IMR-90 (cell line): Measurements from ENCODE around the gene GP1BA. TPM values are rescaled to one million over a fixed set of nuclear protein-coding genes. Genes with fewer than 3 reads are reported as not detected.

ENCODE experiments used
- ATAC-seq: fragments of 200-7000 bp; cut with Tn5 transposase; 2 replicates; pipeline ENCODE4 v1.9.1; 2020; ENCODE audit warnings: low read depth, mild to moderate bottlenecking, moderate library complexity
- BruUV-seq: library from RNA; stranded (reverse); fragments of 400-500 nt; replicated peaks from 2 replicates; lab custom pipeline; 2021; lab: Mats Ljungman, UMichigan
- CTCF ChIA-PET: fragments of 300-600 bp; formaldehyde crosslinking; extraction: SDS; loops from one replicate; lab custom pipeline; 2021; ENCODE audit warnings: antibody characterized with exemption; lab: Yijun Ruan, JAX
- POLR2A ChIA-PET: fragments of 300-600 bp; sonication (Branson Sonifier 250); formaldehyde crosslinking; loops from one replicate; lab custom pipeline; 2022; ENCODE audit warnings: antibody characterized with exemption; ENCODE audit not compliant: unreplicated experiment; lab: Charles Lee
- DNase-seq: peaks from one replicate; pipeline ENCODE4 v3.0.0; 2013
- H2AFZ ChIP-seq: replicated peaks from 2 replicates; pipeline ENCODE3; 2013; ENCODE audit warnings: low read length, mild to moderate bottlenecking; ENCODE audit not compliant: poor library complexity
- H2AK5ac ChIP-seq: 2 replicates; pipeline ENCODE4 v1.6.1; 2013; ENCODE audit warnings: low read depth, low read length, inconsistent platforms
- H2AK9ac ChIP-seq: replicated peaks from 2 replicates; pipeline ENCODE3; 2013; ENCODE audit warnings: mild to moderate bottlenecking, low read depth, low read length, moderate library complexity; ENCODE audit not compliant: poor library complexity
- H2BK120ac ChIP-seq: 2 replicates; pipeline ENCODE4 v1.6.1; 2013; ENCODE audit warnings: low read depth, low read length, inconsistent platforms
- H2BK15ac ChIP-seq: 3 replicates; pipeline ENCODE4 v1.6.1; 2013; ENCODE audit warnings: low read depth, low read length, inconsistent platforms
- H2BK20ac ChIP-seq: 2 replicates; pipeline ENCODE4 v1.6.1; 2013; ENCODE audit warnings: low read depth, mild to moderate bottlenecking, inconsistent platforms, low read length, moderate library complexity
- H2BK5ac ChIP-seq: 2 replicates; pipeline ENCODE4 v1.6.1; 2013; ENCODE audit warnings: mild to moderate bottlenecking, low read depth, low read length, inconsistent platforms; ENCODE audit not compliant: poor library complexity, severe bottlenecking
- H3K14ac ChIP-seq: replicated peaks from 2 replicates; pipeline ENCODE4 v1.6.1; 2013; ENCODE audit warnings: low read depth, low read length, inconsistent platforms
- H3K18ac ChIP-seq: 2 replicates; pipeline ENCODE4 v1.6.1; 2013; ENCODE audit warnings: low read depth, low read length, control low read depth
- H3K23ac ChIP-seq: 2 replicates; pipeline ENCODE4 v1.6.1; 2013; ENCODE audit warnings: low read depth, low read length, inconsistent platforms
- H3K27ac ChIP-seq: 2 replicates; pipeline ENCODE4 v1.5.1; 2013; ENCODE audit warnings: mild to moderate bottlenecking, control low read depth, low read length; ENCODE audit not compliant: insufficient read depth
- H3K27me3 ChIP-seq: 2 replicates; pipeline ENCODE4 v1.6.1; 2013; ENCODE audit warnings: low read length; ENCODE audit not compliant: control insufficient read depth, insufficient read depth
- H3K36me3 ChIP-seq: 2 replicates; pipeline ENCODE4 v1.6.1; 2013; ENCODE audit warnings: low read length, mixed read lengths; ENCODE audit not compliant: control insufficient read depth, insufficient read depth
- H3K4ac ChIP-seq: 2 replicates; pipeline ENCODE4 v1.6.1; 2013; ENCODE audit warnings: low read depth, low read length, inconsistent platforms
- H3K4me1 ChIP-seq: 2 replicates; pipeline ENCODE4 v1.6.1; 2013; ENCODE audit warnings: low read length, mixed read lengths; ENCODE audit not compliant: control insufficient read depth, insufficient read depth
- H3K4me2 ChIP-seq: 2 replicates; pipeline ENCODE4 v1.6.1; 2013; ENCODE audit warnings: low read depth, mild to moderate bottlenecking, control low read depth, low read length, moderate library complexity
- H3K4me3 ChIP-seq: 2 replicates; pipeline ENCODE4 v1.5.1; 2013; ENCODE audit warnings: low read depth, mild to moderate bottlenecking, control low read depth, low read length, moderate library complexity; ENCODE audit not compliant: insufficient read depth
- H3K56ac ChIP-seq: 2 replicates; pipeline ENCODE4 v1.6.1; 2013; ENCODE audit warnings: low read length, inconsistent platforms; ENCODE audit not compliant: insufficient read depth; ENCODE audit errors: extremely low read depth
- H3K79me1 ChIP-seq, 2 experiments: 2 replicates each; pipeline ENCODE4 v1.6.1; 2013; ENCODE audit warnings: low read length in 2 of 2, inconsistent platforms in 1 of 2, low read depth in 1 of 2
- H3K9ac ChIP-seq: 2 replicates; pipeline ENCODE4 v1.6.1; 2013; ENCODE audit warnings: low read depth, low read length, control low read depth
- H3K9me1 ChIP-seq: 2 replicates; pipeline ENCODE4 v1.6.1; 2013; ENCODE audit warnings: low read length, inconsistent platforms; ENCODE audit not compliant: insufficient read depth
- H3K9me3 ChIP-seq: 2 replicates; pipeline ENCODE4 v1.6.1; 2013; ENCODE audit warnings: low read length; ENCODE audit not compliant: control insufficient read depth, insufficient read depth
- H4K20me1 ChIP-seq: 2 replicates; pipeline ENCODE4 v1.6.1; 2013; ENCODE audit warnings: low read length, inconsistent platforms; ENCODE audit not compliant: insufficient read depth
- H4K5ac ChIP-seq: 2 replicates; pipeline ENCODE4 v1.6.1; 2013; ENCODE audit warnings: mild to moderate bottlenecking, low read depth, low read length, control low read depth
- H4K8ac ChIP-seq, 2 experiments: 2 replicates each; pipeline ENCODE4 v1.6.1; 2013; ENCODE audit warnings: low read depth in 2 of 2, low read length in 2 of 2, control low read depth in 1 of 2, inconsistent platforms in 1 of 2
- H4K91ac ChIP-seq: 2 replicates; pipeline ENCODE4 v1.6.1; 2013; ENCODE audit warnings: low read depth, low read length, inconsistent platforms; ENCODE audit not compliant: insufficient read depth
- BHLHE40 ChIP-seq: fragments of 150-350 bp; IDR thresholded peaks from 2 replicates; pipeline ENCODE4 v1.6.1; 2016; ENCODE audit warnings: mild to moderate bottlenecking, low read depth, low read length
- CTCF ChIP-seq: conservative IDR thresholded peaks from 2 replicates; pipeline ENCODE4 v1.5.1; 2012; ENCODE audit warnings: mild to moderate bottlenecking, low read depth, low read length, improper control_type of control experiment
- ELK1 ChIP-seq: fragments of 150-350 bp; IDR thresholded peaks from 2 replicates; pipeline ENCODE4 v1.6.1; 2016; ENCODE audit warnings: low read depth, mild to moderate bottlenecking, low read length, moderate library complexity, borderline replicate concordance
- FOS ChIP-seq: fragments of 150-350 bp; IDR thresholded peaks from 2 replicates; pipeline ENCODE4 v1.6.1; 2016; ENCODE audit warnings: low read depth, low read length
- MAFK ChIP-seq: IDR thresholded peaks from 2 replicates; pipeline ENCODE4 v1.6.1; 2012; ENCODE audit warnings: low read depth, low read length, improper control_type of control experiment
- MAZ ChIP-seq: IDR thresholded peaks from 2 replicates; pipeline ENCODE4 v1.6.1; 2012; ENCODE audit warnings: low read depth, mild to moderate bottlenecking, low read length, improper control_type of control experiment, moderate library complexity, borderline replicate concordance
- MXI1 ChIP-seq: IDR thresholded peaks from 2 replicates; pipeline ENCODE4 v1.6.1; 2012; ENCODE audit warnings: low read depth, mild to moderate bottlenecking, low read length, moderate library complexity, borderline replicate concordance
- POLR2A ChIP-seq: IDR thresholded peaks from 2 replicates; pipeline ENCODE4 v1.6.1; 2012; ENCODE audit warnings: mild to moderate bottlenecking, low read depth, low read length
- RAD21 ChIP-seq: IDR thresholded peaks from 2 replicates; pipeline ENCODE4 v1.6.1; 2012; ENCODE audit warnings: low read length, improper control_type of control experiment
- RCOR1 ChIP-seq: IDR thresholded peaks from 2 replicates; pipeline ENCODE4 v1.6.1; 2012; ENCODE audit warnings: mild to moderate bottlenecking, low read length, improper control_type of control experiment; ENCODE audit not compliant: insufficient replicate concordance
- SMC3 ChIP-seq: fragments of 150-350 bp; IDR thresholded peaks from 2 replicates; pipeline ENCODE4 v1.6.1; 2016; ENCODE audit warnings: low read depth, mild to moderate bottlenecking, antibody characterized with exemption, low read length, moderate library complexity
- USF2 ChIP-seq: fragments of 150-350 bp; IDR thresholded peaks from 2 replicates; pipeline ENCODE4 v1.6.1; 2017; ENCODE audit warnings: mild to moderate bottlenecking, antibody characterized with exemption, low read length, low read depth
- WGBS, 2 experiments: methylation state at CpG; one replicate each; pipeline versions ENCODE4 v1.1.5 to v1.1.7; 2013; ENCODE audit warnings: missing lambda C conversion rate in 2 of 2; ENCODE audit not compliant: insufficient read length in 1 of 2; ENCODE audit errors: extremely low coverage in 2 of 2; 5-methylcytosine and 5-hydroxymethylcytosine counted together
- dilution Hi-C: fragments of 300-500 bp; cut with HindIII; formaldehyde crosslinking; loops from one replicate; pipeline ENCODE4 v1.14.3; 2018; ENCODE audit warnings: low sequenced_read_pairs; ENCODE audit not compliant: unreplicated experiment
- in situ Hi-C: fragments of 300-500 bp; cut with MboI; formaldehyde crosslinking; loops from 3 replicates; pipeline ENCODE4 v1.14.3; 2019; ENCODE audit warnings: low sequenced_read_pairs, inconsistent platforms, mixed read lengths
- intact Hi-C: fragments of 100-400 bp; cut with micrococcal nuclease; formaldehyde crosslinking; loops from 2 replicates; pipeline ENCODE4 v1.10.0; 2022
- polyA plus RNA-seq, 3 experiments: library from polyadenylated mRNA; depleted of rRNA; stranded (reverse); fragments of >200 nt; gene quantifications; 2 replicates each; pipeline ENCODE4 v1.2.3, GENCODE V29; 2012; ENCODE audit warnings: low replicate concordance in 1 of 3
- total RNA-seq: library from RNA; depleted of rRNA; stranded (reverse); fragments of >200 nt; gene quantifications from 2 replicates; pipeline ENCODE4 v1.2.3, GENCODE V29; 2012

Gene GP1BA
- total and polyA plus RNA-seq, 2 of the 4 experiments (the other 2 are of a cell fraction): not detected

- TF ChIP-seq MXI1: no peak
Measured at GRCh38 chr17:4973256-4974114, 41.4 kb downstream of the GP1BA start (continued).

- ChIA-PET CTCF (no interaction called here), POLR2A (no interaction called here)
- Histone ChIP-seq H3K4me3 (no peak overlapping the region), H2AK9ac (peak overlapping the region; percentile 17), H2BK15ac (no peak overlapping the region), H3K23ac (no peak overlapping the region), H3K79me1 (peaks cover 10 to 54% of the 10 kb centered on the region in 2 experiments; a peak in 2 of 4 replicates), H3K14ac (no peak overlapping the region), H2BK20ac (no peak overlapping the region), H3K9me1 (peaks cover 29% of the 10 kb centered on the region), H2BK5ac (no peak overlapping the region), H3K4me1 (peaks cover 10% of the 10 kb centered on the region), H3K27me3 (no peaks in the 10 kb centered on the region), H3K4ac (no peak overlapping the region), H3K56ac (no peak overlapping the region), H4K5ac (no peak overlapping the region), H3K27ac (no peak overlapping the region), H4K8ac (no peak overlapping the region), H3K9ac (no peak overlapping the region), H2AK5ac (no peak overlapping the region), H4K91ac (no peak overlapping the region), H3K4me2 (no peak overlapping the region), H2AFZ (no peak overlapping the region), H4K20me1 (peaks cover 6% of the 10 kb centered on the region; the same call in 1 of the 2 replicates), H3K18ac (no peak overlapping the region), H2BK120ac (no peak overlapping the region), H3K36me3 (peaks cover 54% of the 10 kb centered on the region), H3K9me3 (no peaks in the 10 kb centered on the region)
- intact Hi-C loops (no loop called here), in situ Hi-C loops (no loop called here), dilution Hi-C loops (no loop called here)
- BruUV-seq: no TSS peak
- WGBS, 2 experiments: no CpG with 5 or more reads among the region's 9 CpGs
- ATAC-seq (no peak), DNase-seq (no peak)
- TF ChIP-seq USF2: no peak
- no peak for TF ChIP-seq SMC3
- no peak for TF ChIP-seq POLR2A
- no peak for TF ChIP-seq BHLHE40
- no peak for TF ChIP-seq MAFK
- no peak for TF ChIP-seq RCOR1
- TF ChIP-seq ELK1: no peak
- TF ChIP-seq RAD21: no peak
- no peak for TF ChIP-seq MAZ
- TF ChIP-seq CTCF: no peak
- TF ChIP-seq FOS: no peak
Measured at GRCh38 chr17:4974115-4974670, 42.1 kb downstream of the GP1BA start.
